Endodermal cell (in vitro differentiated cells): ENCODE results near the gene CCDC3. TPM values are rescaled to one million over a fixed set of nuclear protein-coding genes. Genes with fewer than 3 reads are reported as not detected.

Experiments used
- DNase-seq: peaks from one replicate; pipeline ENCODE4 v3.0.0-alpha.2; 2017
- H3K27ac ChIP-seq: 2 replicates; pipeline ENCODE4 v1.5.1; 2013; ENCODE audit warnings: mild to moderate bottlenecking, low read depth, low read length, moderate library complexity
- H3K27me3 ChIP-seq: 2 replicates; pipeline ENCODE4 v1.6.1; 2013; ENCODE audit warnings: mild to moderate bottlenecking, low read length, moderate library complexity; ENCODE audit not compliant: insufficient read depth, control insufficient read depth, poor library complexity, severe bottlenecking
- H3K36me3 ChIP-seq: 2 replicates; pipeline ENCODE4 v1.7.0; 2013; ENCODE audit warnings: mild to moderate bottlenecking, low read length, moderate library complexity; ENCODE audit not compliant: control insufficient read depth, insufficient read depth
- H3K4me1 ChIP-seq: one replicate; pipeline ENCODE4 v1.7.0; 2013; ENCODE audit warnings: low read length; ENCODE audit not compliant: control insufficient read depth, insufficient read depth
- H3K4me3 ChIP-seq: 2 replicates; pipeline ENCODE4 v1.5.1; 2013; ENCODE audit warnings: mild to moderate bottlenecking, low read length, moderate library complexity
- H3K9ac ChIP-seq: 2 replicates; pipeline ENCODE4 v1.6.1; 2013; ENCODE audit warnings: mild to moderate bottlenecking, low read length, moderate library complexity; ENCODE audit not compliant: poor library complexity, severe bottlenecking; ENCODE audit errors: extremely low read depth
- H3K9me3 ChIP-seq: 2 replicates; pipeline ENCODE4 v1.6.1; 2013; ENCODE audit warnings: mild to moderate bottlenecking, low read length, moderate library complexity; ENCODE audit not compliant: control insufficient read depth
- H3K27ac Mint-ChIP-seq: 2 replicates; pipeline ENCODE4 v1.8.0; 2020; ENCODE audit warnings: mixed read lengths
- H3K27me3 Mint-ChIP-seq: 2 replicates; pipeline ENCODE4 v1.8.0; 2021; ENCODE audit warnings: mild to moderate bottlenecking, mixed read lengths; ENCODE audit not compliant: insufficient read depth
- H3K36me3 Mint-ChIP-seq: 2 replicates; pipeline ENCODE4 v1.8.0; 2020; ENCODE audit warnings: low read depth, mixed read lengths
- H3K4me1 Mint-ChIP-seq: 2 replicates; pipeline ENCODE4 v1.8.0; 2020; ENCODE audit warnings: mixed read lengths
- H3K4me3 Mint-ChIP-seq: 2 replicates; pipeline ENCODE4 v1.8.0; 2020; ENCODE audit warnings: mild to moderate bottlenecking, moderate library complexity, mixed read lengths
- H3K9me3 Mint-ChIP-seq: 2 replicates; pipeline ENCODE4 v1.8.0; 2020; ENCODE audit warnings: mild to moderate bottlenecking, mixed read lengths
- WGBS, 2 experiments: methylation state at CpG; one replicate each; pipeline versions ENCODE4 v1.1.5 to v1.1.7; 2013; ENCODE audit warnings: missing lambda C conversion rate in 2 of 2, mixed read lengths in 1 of 2; ENCODE audit not compliant: insufficient coverage in 1 of 2, insufficient read length in 1 of 2; 5-methylcytosine and 5-hydroxymethylcytosine counted together
- total RNA-seq, 2 donors: library from RNA; stranded (reverse); fragmentation: NEBNext Ultra II Directional in 1 of 2; extraction: Animal tissue kit (Norgen Biotek cat#: 25700) in 1 of 2; gene quantifications; 2 replicates in 1 of 2; 3 replicates in 1 of 2; pipeline ENCODE4 v1.2.1, GENCODE V29; 2021
- TF ChIP-seq, protein P1 (sequence below): fragments of 200-600 bp; sonication (generic); conservative IDR thresholded peaks from 2 replicates; pipeline ENCODE4 v1.5.0; 2021; ENCODE audit warnings: antibody characterized with exemption, mild to moderate bottlenecking

Gene CCDC3
- total RNA-seq, 2 donors from 2014 or later: 4.6 to 12.3 TPM

DNA sequence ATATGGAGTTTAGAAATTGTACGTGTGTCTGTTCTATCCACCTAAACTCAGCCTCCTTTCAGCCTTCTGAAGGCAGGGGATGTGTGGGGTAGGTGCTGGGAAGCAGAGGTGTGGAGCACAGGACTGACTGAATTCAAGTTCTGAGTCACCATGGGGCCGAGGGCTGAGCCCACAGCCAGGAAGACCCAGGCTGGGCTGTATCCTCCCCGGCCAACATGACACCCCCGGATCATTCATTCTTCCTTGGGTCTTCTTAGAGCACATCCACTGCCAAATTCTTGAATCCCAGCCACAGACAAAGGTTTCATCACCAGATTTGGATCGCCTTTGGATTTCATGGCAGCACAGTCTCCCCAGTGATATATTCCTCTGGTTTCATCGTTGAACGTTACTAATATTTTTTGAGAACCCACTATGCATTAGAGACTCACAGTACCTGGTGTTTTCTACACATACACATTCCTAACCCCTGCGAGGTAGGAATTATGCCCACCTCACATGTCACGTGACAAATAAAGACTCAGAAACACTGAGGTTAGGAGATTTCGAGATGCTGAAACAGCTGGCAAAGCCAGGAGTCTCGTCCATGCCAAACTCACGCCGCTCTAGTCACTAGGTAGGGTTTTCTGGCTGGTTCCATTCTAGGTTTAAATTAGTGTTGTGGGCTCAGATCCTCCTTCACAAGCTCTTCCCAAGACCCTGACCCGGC lies 26.9 kb downstream of the CCDC3 start:
- H3K27me3 Mint-ChIP-seq: peaks cover 6% of the 10 kb centered on the region
- Histone ChIP-seq H3K9me3 (no peaks in the 10 kb centered on the region), H3K27me3 (no peaks in the 10 kb centered on the region), H3K4me3 (no peak overlapping the region), H3K27ac (no peak overlapping the region), H3K36me3 (no peaks in the 10 kb centered on the region), H3K9ac (no peak overlapping the region), H3K4me1 (no peaks in the 10 kb centered on the region)
- no peak for DNase-seq
- peaks cover 1% of the 10 kb centered on the region for H3K36me3 Mint-ChIP-seq
- no peak overlapping the region for H3K4me3 Mint-ChIP-seq
- TF ChIP-seq, protein P1, sequence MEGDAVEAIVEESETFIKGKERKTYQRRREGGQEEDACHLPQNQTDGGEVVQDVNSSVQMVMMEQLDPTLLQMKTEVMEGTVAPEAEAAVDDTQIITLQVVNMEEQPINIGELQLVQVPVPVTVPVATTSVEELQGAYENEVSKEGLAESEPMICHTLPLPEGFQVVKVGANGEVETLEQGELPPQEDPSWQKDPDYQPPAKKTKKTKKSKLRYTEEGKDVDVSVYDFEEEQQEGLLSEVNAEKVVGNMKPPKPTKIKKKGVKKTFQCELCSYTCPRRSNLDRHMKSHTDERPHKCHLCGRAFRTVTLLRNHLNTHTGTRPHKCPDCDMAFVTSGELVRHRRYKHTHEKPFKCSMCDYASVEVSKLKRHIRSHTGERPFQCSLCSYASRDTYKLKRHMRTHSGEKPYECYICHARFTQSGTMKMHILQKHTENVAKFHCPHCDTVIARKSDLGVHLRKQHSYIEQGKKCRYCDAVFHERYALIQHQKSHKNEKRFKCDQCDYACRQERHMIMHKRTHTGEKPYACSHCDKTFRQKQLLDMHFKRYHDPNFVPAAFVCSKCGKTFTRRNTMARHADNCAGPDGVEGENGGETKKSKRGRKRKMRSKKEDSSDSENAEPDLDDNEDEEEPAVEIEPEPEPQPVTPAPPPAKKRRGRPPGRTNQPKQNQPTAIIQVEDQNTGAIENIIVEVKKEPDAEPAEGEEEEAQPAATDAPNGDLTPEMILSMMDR: no peak
- 92 to 98% methylated on average over 10 to 14 of the region's 14 CpGs for WGBS, 2 experiments
- H3K9me3 Mint-ChIP-seq: no peaks in the 10 kb centered on the region
- H3K27ac Mint-ChIP-seq: no peak overlapping the region
- peaks cover 9% of the 10 kb centered on the region for H3K4me1 Mint-ChIP-seq

GRCh38 chr10:12974078-12974477 lies 27.4 kb downstream of the CCDC3 start:
- Histone ChIP-seq H3K4me3 (no peak overlapping the region), H3K27me3 (no peaks in the 10 kb centered on the region), H3K9me3 (peaks cover 2% of the 10 kb centered on the region), H3K36me3 (no peaks in the 10 kb centered on the region), H3K9ac (no peak overlapping the region), H3K4me1 (no peaks in the 10 kb centered on the region), H3K27ac (no peak overlapping the region)
- Mint-ChIP-seq H3K4me1 (peaks cover 7% of the 10 kb centered on the region), H3K27ac (no peak overlapping the region), H3K36me3 (peaks cover 1% of the 10 kb centered on the region), H3K4me3 (no peak overlapping the region), H3K27me3 (peaks cover 4% of the 10 kb centered on the region), H3K9me3 (no peaks in the 10 kb centered on the region)
- DNase-seq: no peak
- TF ChIP-seq, protein P1: no peak
- WGBS, 2 experiments: 94 to 95% methylated on average over 8 to 9 of the region's 9 CpGs

DNA sequence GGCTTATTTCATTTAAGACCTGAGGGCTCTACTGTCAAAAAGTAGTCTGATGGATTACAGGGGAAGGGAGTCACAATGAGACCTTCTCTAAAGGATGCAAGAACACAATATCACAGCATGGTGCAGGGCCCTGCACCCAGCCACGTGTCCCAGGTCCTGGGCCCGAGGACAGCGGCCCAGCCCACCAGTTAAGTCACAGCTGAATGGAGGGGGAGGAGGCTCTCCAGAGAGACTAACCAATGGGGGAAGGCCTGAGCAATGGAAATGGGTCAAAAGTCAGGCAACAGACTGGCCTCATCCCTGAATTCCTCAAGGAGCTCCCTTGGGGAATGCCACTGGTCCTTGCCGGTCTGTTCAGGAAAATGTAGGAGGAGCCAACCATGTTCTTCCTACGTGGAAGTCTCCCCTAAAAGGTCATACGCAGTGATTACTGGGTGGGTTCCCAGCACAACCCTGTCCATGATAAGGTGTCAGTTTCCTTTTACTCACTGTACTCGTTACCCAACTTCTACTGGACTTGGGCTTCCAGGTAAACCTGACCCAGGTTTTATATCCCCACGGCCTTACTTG lies 28.3 kb downstream of the CCDC3 start:
- Mint-ChIP-seq H3K27ac (no peak overlapping the region), H3K4me1 (peaks cover 2% of the 10 kb centered on the region), H3K4me3 (no peak overlapping the region), H3K27me3 (peaks cover 2% of the 10 kb centered on the region), H3K9me3 (no peaks in the 10 kb centered on the region), H3K36me3 (peaks cover 1% of the 10 kb centered on the region)
- H3K27me3 ChIP-seq: no peaks in the 10 kb centered on the region
- no peak for DNase-seq
- no peaks in the 10 kb centered on the region for H3K36me3 ChIP-seq
- no peak overlapping the region for H3K4me3 ChIP-seq
- H3K4me1 ChIP-seq: no peaks in the 10 kb centered on the region
- H3K27ac ChIP-seq: no peak overlapping the region
- peaks cover 11% of the 10 kb centered on the region for H3K9me3 ChIP-seq
- no peak overlapping the region for H3K9ac ChIP-seq
- TF ChIP-seq, protein P1: no peak
- WGBS, 2 experiments: 84 to 90% methylated on average over 7 to 8 of the region's 8 CpGs
